Stimulated activated CD8-positive, alpha-beta memory T cell treated with anti-CD3 and anti-CD28 coated beads, Interleukin-2, amount 100 ng/mL, for 48 hours (primary cell): ENCODE measurements around the gene SETX.

Experiments used
- DNase-seq, 2 donors: peaks; one replicate each; pipeline ENCODE4 v3.0.0-alpha.2; 2020; ENCODE audit warnings: low read depth in 2 of 2

Gene SETX

DNA sequence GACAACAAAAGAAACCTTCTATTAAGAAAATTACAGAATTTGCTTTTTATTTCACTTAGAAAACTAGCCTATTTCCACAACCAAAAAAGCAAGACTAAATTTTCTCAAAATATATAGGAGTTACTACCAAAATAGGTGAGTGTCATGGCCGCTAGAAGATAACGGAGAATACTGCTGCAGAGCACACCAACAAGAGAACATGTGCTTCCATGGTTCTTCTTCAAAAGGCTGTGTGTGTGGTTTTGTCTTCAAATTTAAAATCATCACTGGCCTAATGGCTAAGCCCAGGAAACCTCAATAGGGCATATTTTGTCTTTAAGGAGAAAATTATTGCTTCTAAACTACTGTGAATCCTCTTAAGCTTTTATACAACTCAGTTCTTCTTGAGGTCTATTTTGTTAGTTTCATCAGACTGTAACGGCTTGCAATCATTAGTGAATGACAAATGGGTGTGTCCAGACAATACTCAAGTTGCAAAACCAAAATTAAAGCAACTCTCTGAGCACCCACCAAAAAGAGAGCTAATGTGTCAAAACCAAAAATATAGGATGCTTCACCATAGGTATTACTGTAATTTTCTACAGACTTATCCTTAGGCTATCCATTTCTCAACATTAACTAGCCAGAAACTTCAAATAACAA lies 3.3 kb downstream of the SETX start:
- DNase-seq = no peak

DNA sequence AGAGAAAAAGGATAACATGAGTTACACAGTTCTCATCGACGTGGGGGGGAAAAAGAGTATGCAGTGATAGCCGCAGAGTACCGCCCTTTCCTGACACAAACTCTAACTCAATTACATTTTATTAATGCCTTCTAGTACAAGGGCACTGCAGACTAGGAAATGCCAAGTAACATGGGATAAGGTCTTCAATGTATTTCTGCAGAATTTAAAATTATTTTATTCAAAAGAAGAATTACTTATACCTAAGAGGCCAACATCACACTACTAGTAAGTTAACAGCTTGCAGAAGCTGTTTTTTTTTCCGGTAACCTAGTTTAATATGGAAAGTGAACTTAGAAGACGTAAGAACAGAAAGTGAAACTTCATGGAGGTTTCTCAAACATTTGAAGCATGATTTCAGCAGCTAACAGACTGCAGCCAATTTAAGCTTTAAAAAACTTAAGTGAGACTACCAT lies 3.9 kb downstream of the SETX start:
- no peak for DNase-seq

DNA sequence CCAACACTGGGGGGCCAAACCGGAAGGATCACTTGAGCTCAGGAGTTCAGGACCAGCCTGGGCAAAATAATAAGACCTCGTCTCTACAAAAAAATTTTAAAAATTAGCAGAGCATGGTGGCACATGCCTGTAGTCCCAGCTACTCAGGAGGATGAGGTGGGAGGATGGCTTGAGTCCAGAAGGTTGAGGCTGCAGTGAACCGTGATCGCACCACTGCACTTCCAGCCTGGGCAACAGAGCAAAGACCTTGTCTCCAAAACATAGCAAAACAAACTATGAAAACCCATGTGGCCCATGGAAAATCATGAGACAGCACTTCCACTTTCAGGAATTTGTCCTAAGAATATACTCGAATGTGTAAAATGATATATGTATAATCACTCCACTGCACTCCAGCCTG lies 6.1 kb downstream of the SETX start:
- DNase-seq = no peak

DNA sequence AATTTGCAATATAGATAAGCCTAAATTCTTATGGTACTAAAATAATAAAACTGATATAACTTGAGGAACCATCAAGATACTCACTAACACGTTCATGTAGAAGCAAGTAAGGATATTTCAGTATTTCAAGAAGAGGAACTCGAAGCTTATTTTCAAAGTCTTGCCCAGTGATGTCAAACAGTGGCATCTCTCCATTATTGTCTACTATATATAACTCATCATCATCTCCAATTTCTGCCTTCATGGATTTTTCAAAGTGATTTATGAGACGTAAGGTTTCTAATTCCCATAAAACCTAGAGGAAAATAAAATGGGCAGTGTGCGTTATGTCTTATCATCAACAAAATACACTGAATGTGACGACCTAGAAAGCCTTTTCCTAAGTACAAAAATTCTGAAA lies 8.6 kb downstream of the SETX start:
- DNase-seq = no peak

DNA sequence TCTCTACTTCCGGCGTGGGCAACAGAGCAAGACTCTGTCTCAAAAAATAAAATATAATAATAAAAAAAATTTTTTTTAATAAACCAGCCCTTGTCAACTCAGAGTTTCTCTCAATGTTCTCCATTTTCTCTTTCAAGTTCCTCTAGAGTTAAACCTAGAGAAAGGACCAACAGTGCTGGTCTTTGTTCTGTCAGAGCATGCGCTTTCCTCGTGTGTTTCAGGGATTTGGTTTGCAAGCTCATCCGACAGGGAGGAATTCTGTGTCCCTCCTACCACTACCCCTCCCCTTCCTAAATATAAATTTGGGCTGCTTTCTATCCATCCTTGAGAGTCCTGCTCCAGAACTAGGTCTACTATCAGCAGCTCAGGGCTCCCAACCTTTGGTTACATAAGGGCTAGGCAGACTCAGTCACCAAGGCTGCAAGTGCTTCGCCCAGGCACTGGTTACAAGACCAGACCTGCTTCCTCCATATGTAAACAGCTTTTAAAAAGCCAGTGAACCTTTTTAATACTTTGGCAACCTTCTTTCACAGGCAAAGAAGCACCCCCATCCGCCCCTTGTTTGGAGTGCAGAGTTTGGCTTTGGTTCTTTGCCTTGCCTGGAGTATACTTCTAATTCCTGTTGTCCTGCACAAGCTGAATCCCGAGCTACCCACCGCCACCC lies 13.5 kb downstream of the SETX start:
- DNase-seq = no peak

DNA sequence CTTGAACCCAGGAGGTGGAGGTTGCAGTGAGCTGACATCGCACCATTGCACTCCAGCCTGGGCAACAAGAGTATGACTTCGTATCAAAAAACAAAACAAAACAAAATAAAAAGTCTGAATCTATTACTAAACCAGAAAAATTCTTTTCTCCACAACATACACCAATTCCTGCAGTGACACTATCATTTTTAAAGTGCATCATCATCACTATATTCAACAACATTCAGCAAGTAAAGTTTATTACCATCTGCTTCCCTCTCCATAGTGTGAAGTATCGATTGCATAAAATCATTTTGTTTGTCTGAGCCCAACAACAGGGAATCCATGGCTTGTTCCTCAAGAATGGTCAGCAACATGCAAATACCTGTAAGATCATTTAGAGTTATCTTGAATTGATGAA lies 20.4 kb downstream of the SETX start:
- no peak for DNase-seq

DNA sequence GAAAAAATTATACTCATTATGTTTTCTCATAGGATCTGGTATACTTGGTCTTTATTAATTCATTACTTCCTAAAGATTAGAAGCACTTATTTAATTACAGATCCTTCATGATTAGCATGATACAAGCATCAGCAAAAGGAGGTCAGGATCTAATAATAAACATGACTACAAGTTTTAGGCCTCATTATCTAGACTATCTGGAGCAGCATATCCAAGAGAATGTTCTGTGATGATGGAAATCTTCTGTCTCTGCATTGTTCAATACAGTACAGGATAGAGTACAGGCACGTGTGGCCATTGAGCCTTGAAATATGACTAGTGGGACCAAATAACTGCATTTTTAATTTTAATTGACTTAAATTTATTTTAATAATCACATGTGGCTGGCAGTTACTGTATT lies 21.2 kb downstream of the SETX start:
- no peak for DNase-seq

DNA sequence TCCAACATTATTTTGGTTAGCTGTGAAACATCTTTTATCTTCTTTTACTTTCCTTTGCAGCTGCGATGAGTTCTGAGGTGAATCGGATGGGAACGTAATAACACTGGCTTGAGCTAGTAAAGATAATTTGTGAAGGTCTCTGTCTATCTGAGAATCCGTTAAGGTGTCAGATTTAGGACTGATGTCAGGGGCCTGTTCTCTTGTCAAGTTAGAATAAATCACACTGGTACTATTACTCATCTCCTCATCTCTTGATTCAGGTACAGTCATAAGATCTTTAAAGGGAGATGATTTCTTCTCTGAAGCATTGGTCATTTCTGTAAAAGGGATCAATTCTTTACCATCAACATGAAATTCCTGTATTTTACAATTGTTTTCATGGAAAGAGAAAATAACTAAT lies 26.2 kb downstream of the SETX start:
- no peak for DNase-seq

DNA sequence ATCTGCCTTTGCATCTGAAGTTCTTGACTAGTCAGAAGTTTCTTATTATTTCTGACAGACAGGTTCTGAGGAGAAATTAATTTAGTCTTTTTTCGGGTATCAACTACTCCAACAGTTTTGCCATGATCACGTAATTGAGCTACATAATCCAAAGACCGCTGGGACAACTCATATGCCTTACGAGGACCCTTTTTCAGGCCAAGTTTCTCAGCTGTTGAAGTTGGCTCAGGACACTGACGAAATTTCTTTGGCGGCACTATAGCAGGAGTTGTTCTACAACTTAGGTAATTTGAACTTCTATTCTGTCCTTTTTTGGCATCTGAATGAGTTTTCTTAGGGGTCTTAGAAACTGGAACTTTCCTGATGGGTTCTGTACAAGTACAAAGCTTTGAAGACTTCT lies 27.2 kb downstream of the SETX start:
- no peak for DNase-seq

DNA sequence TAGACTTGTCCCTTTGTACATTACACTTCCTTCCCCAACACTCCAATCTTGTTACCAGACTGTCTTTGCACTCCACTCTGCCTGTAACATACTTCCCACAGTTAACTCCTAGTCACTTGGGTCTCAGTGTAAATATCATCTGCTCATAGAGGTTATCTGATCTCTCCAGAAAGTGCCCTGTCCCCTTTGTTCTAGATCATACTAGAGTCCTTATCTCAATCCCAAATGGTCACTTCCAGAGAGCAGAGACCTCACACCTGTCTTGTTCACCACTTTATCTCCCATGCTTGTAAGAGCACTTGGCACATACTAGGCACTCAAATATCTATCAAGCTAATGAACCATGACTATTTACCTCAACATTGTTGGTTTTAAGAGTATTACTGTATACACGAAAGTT lies 30.4 kb downstream of the SETX start:
- DNase-seq = no peak

DNA sequence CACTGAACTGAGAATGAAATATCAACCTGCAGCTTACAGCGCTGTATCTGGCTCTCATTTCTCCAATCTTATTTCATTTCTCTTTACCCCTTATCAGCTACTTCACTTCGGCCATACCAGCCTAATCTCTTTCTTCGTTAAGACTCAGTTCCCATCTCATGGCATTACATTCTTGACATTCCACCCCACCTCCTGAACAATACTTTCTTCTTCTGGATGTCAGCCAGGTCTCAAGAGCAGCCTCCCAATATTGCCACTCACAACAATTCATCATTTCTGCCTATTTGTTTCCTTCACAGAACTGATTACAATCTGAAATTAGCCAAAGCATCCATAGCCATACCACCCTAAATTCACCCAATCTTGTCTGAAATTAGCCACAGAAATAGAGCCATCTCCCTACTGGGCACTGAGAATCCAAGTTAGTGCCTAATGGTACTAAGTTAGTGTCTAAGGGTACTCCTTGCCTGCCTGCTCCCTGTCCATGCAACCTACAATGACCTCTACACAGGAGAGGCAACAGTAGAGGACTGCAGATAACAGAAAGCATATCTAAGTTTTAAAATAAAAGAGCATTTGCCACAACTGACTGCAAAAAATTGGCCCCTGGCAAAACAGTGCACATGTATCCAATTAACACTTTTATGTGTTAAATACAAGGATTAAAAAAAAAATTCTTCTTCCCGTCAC lies 35.2 kb downstream of the SETX start:
- no peak for DNase-seq

DNA sequence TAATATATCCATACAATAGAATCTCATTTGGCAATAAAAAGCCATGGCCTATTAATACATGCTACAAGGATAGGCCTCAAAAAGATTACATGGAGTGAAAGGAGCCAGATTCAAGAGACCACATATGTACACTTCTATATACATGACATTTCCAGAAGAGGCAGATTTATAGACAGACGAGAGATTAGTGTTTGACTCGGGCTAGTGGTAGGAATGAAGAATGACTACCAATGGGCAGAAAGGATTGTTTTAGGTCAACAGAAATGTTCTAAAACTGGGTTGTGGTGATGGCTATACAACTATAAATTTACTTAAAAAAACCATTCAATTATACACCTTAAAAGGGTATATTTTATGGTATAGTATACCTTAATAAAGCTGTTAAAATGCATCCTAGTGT lies 41.9 kb downstream of the SETX start:
- DNase-seq = no peak

DNA sequence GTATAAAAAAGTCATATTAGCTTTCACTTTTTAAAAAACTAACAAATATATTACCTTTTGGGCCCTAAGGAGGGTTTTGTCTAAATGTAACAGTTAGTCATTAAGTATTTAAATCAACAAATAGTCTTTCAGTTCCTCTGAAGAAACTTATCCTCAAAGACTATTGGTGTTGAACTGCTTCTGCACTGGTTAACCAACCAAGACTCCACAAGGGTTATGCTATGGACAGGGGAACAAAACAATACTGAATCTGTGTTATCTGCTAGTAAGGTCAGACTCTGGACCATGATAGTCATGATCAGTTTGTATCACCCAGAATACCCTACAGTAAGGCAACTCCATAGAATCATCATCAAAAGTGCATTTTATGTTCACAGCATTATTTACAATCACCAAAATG lies 42.4 kb downstream of the SETX start:
- no peak for DNase-seq

DNA sequence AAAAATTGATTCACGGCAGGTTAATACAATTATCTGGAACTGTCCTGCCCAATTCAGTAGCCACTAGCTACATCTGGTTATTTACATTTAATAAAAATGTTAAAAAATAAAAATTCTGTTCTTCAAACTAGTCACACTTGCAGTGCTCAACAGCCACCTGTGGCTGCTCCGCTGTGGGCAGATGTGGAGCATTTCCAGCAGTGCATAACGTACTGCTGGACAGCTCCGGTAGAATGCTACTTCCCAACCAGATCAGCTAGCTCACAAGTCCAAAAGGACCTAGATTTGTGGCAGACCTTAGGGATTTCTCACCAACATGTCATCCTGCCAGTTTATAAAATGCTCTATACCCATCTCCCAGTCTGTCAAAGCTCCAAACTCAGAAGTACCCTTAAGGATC lies 42.8 kb downstream of the SETX start:
- no peak for DNase-seq

DNA sequence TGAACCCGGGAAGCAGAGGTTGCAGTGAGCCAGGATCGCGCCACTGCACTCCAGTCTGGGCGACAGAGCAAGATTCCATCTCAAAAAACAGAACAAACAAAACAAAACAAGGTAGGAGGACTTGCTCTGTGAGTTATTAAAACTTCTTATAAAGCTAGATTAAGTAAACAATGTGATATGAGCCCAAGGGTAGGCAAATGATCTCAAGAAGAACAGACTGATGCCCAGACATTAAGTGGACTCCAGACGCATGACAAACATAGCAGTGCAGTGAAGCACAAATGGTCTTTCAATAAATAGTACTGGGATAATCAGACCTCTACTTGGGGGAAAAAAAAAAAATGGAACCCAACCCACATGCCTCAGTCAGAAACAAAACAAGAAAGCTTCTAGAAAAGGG lies 45.7 kb downstream of the SETX start:
- no peak for DNase-seq

DNA sequence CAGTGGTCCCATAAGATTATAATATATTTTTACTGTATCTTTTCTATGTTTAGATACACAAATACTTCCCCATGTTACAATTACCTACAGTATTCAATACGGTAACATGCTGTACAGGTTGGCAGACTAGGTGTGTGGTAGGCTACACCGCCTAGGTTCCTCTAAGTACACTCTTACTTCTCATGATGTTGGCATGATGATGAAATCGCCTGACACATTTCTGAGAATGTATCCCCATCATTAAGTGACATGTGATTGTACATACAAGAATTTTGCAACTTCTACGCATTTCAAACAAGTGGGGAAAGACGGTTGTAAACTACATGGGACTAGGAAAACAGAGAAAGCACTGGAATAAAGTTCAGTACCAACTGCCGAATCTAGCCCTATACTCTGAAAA lies 53.3 kb downstream of the SETX start:
- DNase-seq = no peak

DNA sequence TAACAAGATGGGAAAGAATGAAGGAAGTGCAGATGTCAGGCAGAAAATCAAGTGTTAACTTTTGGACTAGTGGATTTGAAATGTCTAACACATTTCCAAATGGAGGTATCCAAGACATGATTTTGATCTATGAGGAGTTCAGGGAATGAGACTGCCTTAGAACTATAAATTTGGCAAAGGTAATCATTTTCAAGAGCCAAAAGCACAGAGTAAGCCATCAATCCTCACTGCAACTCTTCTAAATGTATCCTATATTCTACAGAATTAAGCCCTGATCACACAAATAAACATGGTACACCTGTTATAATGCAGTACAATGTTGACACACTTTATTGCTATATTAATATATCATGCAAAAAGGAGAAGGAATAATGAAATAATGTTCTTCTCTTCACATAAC lies 55.6 kb downstream of the SETX start:
- no peak for DNase-seq

DNA sequence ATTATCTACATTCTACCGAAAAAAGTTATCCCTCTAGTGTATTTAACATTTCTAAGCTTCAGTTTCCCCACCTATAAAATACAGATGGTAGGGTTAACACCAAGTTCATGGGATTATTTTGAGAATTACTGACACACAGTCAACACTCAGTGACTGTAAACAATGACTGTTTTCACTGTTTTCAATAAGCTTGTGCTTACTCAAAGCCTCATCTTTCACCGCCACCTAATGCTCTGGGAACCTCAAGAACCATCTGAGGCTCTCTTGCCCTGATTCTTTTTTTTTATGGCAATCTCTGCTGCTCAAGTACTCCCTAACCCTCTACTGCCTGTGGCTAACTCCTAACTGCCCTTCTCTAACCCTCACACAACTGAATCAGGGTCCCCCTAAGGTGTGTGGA lies 59.6 kb downstream of the SETX start:
- no peak for DNase-seq

DNA sequence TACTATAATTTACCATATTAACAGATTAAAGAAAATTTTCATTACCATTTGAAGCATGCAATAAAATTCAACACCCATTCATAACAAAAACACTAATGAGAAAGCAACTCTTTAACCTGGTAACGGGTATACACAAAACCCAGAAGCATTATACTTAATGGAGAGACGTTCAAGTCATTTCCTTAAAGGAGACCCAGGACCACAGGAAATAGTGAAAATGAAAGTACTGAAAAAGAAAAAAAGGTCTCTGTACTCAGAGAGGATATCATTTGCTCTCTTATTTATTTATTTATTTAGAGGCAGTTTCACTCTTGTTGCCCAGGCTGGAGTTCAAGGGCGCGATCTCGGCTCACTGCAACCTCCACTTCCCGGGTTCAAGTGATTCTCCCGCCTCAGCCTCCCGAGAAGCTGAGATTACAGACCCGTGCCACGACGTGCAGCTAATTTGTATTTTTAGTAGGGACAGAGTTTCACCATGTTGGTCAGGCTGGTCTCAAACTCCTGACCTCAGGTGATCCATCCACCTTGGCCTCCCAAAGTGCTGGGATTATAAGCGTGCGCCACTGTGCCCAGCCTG lies 61.6 kb downstream of the SETX start:
- no peak for DNase-seq

DNA sequence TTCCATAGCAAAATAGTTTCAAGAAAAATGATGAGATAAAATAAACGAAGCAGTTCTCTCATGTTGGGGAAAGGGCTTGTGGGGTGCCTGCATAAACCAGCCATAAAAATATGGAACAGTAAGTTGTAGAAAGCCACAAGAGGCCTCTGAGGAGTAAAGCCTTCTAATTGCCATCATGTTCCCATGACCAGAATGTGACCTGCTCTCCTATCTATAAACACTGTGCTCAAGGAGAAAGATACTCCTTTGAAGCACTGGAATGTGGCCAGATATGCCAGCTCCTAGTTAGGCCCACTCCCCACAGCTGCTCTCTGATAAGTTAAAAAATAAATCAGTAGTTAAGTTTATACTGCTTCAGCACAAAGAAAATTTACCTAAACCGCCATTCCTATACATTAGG lies 65.8 kb downstream of the SETX start:
- DNase-seq = no peak

DNA sequence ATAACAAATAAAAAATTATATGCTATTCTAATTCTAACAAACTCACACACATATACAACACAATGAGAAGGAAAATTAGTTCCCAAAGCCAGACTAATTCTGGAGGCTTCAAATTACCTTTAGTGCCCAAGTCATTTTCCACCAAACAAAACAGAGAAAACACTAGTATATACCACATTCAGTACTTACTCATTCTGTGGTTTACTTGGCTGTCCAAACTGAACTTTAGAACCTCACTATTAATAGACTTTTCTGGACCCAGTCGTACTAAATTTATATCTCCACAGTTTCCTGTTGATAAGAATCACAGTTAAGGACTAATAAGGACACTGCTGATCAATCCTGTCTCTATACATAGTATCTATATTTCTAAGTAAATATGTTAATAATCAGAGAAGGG lies 66.4 kb downstream of the SETX start:
- no peak for DNase-seq

DNA sequence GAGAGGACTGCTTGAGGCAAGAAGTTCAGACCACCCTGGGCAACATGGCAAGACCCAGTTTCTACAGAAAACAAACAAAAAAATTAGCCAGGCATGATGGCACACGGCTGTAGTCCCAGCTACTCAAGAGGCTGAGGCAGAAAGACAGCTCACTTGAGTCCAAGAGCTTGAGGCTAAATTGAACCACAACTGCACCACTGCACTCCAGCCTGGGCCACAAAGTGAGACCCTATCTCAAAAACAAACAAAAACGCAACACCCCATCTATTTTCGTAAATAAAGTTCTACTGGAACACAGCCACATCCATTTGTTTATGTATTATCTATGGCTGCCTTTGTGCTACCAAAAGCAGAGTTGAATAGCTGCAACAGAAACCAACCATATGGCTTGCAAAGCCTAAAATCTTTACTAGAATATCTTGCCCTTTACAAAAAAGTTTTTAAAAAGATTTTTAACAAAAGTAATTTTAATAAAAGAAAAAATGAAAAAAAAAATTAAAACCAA lies 67.5 kb downstream of the SETX start:
- DNase-seq = no peak

DNA sequence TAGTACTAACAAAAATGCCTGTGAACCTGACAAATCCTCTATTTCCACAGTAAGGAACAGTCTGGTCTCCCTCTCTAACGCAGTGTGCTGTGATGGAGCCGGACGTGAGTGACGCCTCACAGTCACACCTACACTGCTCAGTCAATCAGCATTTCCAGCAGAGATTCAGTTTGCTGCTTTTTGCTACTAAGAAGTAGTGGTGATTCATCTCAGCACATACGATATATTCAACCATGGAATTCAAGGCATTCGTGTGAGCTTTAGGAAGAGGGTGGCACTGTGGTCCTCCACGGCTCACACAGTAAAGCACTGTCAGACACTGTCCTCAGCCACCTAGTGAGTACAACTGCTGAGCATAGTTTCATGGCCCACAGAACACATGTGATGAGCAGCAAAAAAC lies 70.9 kb downstream of the SETX start:
- DNase-seq = no peak
